ENCODE measurements around the gene FHIT.

- no peak for TF ChIP-seq CTCF (IDR thresholded peaks at IDR 0.05; ENCODE audit: poor library complexity)
- no peak for TF ChIP-seq EZH2 (IDR thresholded peaks at IDR 0.05; ENCODE audit: borderline replicate concordance)
These were observed 1385.9 kb downstream of the FHIT start for GRCh38 chr3:59865351-59865750.

Data from hepatocyte (in vitro differentiated cells).